PC-3 (cell line): ENCODE measurements around the gene ARL5A.

Source experiments
- EZH2 ChIP-seq: fragments of 300-600 bp; sonication (generic); IDR thresholded peaks from one replicate; pipeline ENCODE4 v1.6.1; 2017; ENCODE audit warnings: antibody characterized with exemption, mild to moderate bottlenecking, low read length; ENCODE audit not compliant: unreplicated experiment
- EZH2phosphoT487 ChIP-seq: fragments of 300-600 bp; sonication (generic); IDR thresholded peaks from 2 replicates; pipeline ENCODE4 v1.6.1; 2018; ENCODE audit warnings: mild to moderate bottlenecking, antibody characterized with exemption, low read length, borderline replicate concordance
- TF ChIP-seq, protein P1 (sequence below): fragments of 300-600 bp; sonication (generic); conservative IDR thresholded peaks from 2 replicates; pipeline ENCODE4 v1.5.1; 2017; ENCODE audit warnings: antibody characterized with exemption, low read depth, mild to moderate bottlenecking, low read length

GRCh38 chr2:151816843-151817242 is 11.4 kb downstream of the ARL5A start:
- TF ChIP-seq, protein P1, sequence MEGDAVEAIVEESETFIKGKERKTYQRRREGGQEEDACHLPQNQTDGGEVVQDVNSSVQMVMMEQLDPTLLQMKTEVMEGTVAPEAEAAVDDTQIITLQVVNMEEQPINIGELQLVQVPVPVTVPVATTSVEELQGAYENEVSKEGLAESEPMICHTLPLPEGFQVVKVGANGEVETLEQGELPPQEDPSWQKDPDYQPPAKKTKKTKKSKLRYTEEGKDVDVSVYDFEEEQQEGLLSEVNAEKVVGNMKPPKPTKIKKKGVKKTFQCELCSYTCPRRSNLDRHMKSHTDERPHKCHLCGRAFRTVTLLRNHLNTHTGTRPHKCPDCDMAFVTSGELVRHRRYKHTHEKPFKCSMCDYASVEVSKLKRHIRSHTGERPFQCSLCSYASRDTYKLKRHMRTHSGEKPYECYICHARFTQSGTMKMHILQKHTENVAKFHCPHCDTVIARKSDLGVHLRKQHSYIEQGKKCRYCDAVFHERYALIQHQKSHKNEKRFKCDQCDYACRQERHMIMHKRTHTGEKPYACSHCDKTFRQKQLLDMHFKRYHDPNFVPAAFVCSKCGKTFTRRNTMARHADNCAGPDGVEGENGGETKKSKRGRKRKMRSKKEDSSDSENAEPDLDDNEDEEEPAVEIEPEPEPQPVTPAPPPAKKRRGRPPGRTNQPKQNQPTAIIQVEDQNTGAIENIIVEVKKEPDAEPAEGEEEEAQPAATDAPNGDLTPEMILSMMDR: no peak
- TF ChIP-seq EZH2: no peak
- TF ChIP-seq EZH2phosphoT487: no peak
